Measurements from ENCODE around the gene SLC6A20. TPM values are rescaled to one million over a fixed set of nuclear protein-coding genes. Genes with fewer than 3 reads are reported as not detected.

SLC6A20 gene
- total RNA-seq, 1 experiment from 2014 or later, result 0.89 TPM

DNA sequence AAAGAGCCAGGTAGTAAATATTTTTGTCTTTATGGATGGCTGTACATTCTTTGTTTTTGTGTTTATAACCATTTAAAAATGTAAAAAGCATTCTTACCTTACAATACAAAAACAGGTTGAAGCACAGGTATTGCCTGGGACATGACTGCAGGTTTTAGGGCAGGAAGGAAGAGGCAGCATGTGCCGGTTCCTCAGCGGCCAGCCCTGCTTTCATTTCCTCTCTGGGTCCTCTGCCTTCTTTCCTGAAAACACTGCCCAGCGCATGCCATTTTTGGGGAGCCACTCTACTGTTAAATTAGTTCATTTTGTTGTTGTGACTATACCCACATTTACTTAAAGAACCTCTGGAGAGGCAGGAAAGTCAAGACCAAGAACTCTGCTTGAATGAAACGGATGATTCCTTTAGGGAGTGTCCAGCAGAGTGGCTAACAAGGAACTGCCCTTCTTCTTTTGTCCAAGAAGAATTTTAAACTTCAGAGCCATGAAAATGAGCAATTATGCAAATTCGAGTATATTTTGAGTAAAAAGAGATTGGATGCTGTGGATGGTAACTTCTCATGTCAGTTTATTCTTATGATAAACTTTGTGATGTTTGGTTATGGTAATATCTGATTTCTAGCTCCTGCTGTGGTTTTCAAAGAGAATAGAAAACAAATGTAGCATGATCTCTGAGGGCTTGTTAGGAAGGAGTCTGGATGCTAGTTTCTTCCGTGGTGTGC lies 54.4 kb downstream of the SLC6A20 start:
- ChIA-PET CTCF (no interaction called here), RAD21 (ENCODE audit: low non-redundant PET in 1 of 2, low total read pairs in 2 of 2, uncharacterized antibody in 2 of 2, unreplicated experiment in 2 of 2) (no interaction called here), POLR2A (no interaction called here)
- H3K9me3 ChIP-seq (ENCODE audit: control insufficient read depth in 1 of 2, insufficient read depth in 1 of 2, low read depth in 1 of 2, low read length in 2 of 2), result no peaks in the 10 kb centered on the region
- no peaks in the 10 kb centered on the region for H3K79me2 ChIP-seq (ENCODE audit: insufficient read depth, low read length)
- no TSS peak for BruUV-seq (replicated peaks)
- no peak overlapping the region for H3K4me3 ChIP-seq (replicated peaks in 1 of 2; ENCODE audit: low read depth in 1 of 2, low read length in 2 of 2)
- H3K27ac ChIP-seq (ENCODE audit: low read depth, low read length), result no peak overlapping the region
- no peaks in the 10 kb centered on the region for H3K27me3 ChIP-seq (ENCODE audit: insufficient read depth, low read length)
- TF ChIP-seq CEBPB (IDR thresholded peaks at IDR 0.05; ENCODE audit: low read depth) (no peak), YY1 (IDR thresholded peaks at IDR 0.05; ENCODE audit: extremely low read depth, insufficient replicate concordance, low read depth, low read length) (no peak), POLR2AphosphoS5 (IDR thresholded peaks at IDR 0.05; ENCODE audit: low read depth, low read length) (no peak), EGR1 (IDR thresholded peaks at IDR 0.05; ENCODE audit: low read depth) (no peak), ELF1 (IDR thresholded peaks at IDR 0.05; ENCODE audit: borderline replicate concordance, low read depth) (no peak), JUND (IDR thresholded peaks at IDR 0.05) (no peak), POLR2A (IDR thresholded peaks at IDR 0.05; ENCODE audit: borderline replicate concordance, extremely low read depth, insufficient read depth, insufficient read length) (no peak), TCF7L2 (IDR thresholded peaks at IDR 0.05; ENCODE audit: borderline replicate concordance, extremely low read depth, insufficient read depth, insufficient read length) (no peak), SIN3A (IDR thresholded peaks at IDR 0.05; ENCODE audit: low read depth) (no peak), SRF (IDR thresholded peaks at IDR 0.05; ENCODE audit: low read depth) (no peak), EZH2phosphoT487 (IDR thresholded peaks at IDR 0.05; ENCODE audit: borderline replicate concordance) (no peak), ZNF274 (IDR thresholded peaks at IDR 0.05; ENCODE audit: low read depth, low read length) (no peak), EZH2 (IDR thresholded peaks at IDR 0.05) (no peak), ZFX (IDR thresholded peaks at IDR 0.05) (no peak)
- TF ChIP-seq, protein P1, sequence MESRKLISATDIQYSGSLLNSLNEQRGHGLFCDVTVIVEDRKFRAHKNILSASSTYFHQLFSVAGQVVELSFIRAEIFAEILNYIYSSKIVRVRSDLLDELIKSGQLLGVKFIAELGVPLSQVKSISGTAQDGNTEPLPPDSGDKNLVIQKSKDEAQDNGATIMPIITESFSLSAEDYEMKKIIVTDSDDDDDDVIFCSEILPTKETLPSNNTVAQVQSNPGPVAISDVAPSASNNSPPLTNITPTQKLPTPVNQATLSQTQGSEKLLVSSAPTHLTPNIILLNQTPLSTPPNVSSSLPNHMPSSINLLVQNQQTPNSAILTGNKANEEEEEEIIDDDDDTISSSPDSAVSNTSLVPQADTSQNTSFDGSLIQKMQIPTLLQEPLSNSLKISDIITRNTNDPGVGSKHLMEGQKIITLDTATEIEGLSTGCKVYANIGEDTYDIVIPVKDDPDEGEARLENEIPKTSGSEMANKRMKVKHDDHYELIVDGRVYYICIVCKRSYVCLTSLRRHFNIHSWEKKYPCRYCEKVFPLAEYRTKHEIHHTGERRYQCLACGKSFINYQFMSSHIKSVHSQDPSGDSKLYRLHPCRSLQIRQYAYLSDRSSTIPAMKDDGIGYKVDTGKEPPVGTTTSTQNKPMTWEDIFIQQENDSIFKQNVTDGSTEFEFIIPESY (IDR thresholded peaks at IDR 0.05; ENCODE audit: extremely low read depth, insufficient replicate concordance, low read length), result no peak
- TF ChIP-seq, protein P2, sequence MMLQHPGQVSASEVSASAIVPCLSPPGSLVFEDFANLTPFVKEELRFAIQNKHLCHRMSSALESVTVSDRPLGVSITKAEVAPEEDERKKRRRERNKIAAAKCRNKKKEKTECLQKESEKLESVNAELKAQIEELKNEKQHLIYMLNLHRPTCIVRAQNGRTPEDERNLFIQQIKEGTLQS (IDR thresholded peaks at IDR 0.05), result no peak
- TF ChIP-seq, protein P3, sequence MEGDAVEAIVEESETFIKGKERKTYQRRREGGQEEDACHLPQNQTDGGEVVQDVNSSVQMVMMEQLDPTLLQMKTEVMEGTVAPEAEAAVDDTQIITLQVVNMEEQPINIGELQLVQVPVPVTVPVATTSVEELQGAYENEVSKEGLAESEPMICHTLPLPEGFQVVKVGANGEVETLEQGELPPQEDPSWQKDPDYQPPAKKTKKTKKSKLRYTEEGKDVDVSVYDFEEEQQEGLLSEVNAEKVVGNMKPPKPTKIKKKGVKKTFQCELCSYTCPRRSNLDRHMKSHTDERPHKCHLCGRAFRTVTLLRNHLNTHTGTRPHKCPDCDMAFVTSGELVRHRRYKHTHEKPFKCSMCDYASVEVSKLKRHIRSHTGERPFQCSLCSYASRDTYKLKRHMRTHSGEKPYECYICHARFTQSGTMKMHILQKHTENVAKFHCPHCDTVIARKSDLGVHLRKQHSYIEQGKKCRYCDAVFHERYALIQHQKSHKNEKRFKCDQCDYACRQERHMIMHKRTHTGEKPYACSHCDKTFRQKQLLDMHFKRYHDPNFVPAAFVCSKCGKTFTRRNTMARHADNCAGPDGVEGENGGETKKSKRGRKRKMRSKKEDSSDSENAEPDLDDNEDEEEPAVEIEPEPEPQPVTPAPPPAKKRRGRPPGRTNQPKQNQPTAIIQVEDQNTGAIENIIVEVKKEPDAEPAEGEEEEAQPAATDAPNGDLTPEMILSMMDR (IDR thresholded peaks at IDR 0.05 in 2 of 3, conservative IDR thresholded peaks at IDR 0.05 in 1 of 3; ENCODE audit: borderline replicate concordance in 1 of 3, insufficient read depth in 1 of 3, low read depth in 2 of 3, low read length in 2 of 3), result no peak
- TF ChIP-seq, protein P4, sequence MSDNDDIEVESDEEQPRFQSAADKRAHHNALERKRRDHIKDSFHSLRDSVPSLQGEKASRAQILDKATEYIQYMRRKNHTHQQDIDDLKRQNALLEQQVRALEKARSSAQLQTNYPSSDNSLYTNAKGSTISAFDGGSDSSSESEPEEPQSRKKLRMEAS (IDR thresholded peaks at IDR 0.05), result no peak
- TF ChIP-seq, protein P5, sequence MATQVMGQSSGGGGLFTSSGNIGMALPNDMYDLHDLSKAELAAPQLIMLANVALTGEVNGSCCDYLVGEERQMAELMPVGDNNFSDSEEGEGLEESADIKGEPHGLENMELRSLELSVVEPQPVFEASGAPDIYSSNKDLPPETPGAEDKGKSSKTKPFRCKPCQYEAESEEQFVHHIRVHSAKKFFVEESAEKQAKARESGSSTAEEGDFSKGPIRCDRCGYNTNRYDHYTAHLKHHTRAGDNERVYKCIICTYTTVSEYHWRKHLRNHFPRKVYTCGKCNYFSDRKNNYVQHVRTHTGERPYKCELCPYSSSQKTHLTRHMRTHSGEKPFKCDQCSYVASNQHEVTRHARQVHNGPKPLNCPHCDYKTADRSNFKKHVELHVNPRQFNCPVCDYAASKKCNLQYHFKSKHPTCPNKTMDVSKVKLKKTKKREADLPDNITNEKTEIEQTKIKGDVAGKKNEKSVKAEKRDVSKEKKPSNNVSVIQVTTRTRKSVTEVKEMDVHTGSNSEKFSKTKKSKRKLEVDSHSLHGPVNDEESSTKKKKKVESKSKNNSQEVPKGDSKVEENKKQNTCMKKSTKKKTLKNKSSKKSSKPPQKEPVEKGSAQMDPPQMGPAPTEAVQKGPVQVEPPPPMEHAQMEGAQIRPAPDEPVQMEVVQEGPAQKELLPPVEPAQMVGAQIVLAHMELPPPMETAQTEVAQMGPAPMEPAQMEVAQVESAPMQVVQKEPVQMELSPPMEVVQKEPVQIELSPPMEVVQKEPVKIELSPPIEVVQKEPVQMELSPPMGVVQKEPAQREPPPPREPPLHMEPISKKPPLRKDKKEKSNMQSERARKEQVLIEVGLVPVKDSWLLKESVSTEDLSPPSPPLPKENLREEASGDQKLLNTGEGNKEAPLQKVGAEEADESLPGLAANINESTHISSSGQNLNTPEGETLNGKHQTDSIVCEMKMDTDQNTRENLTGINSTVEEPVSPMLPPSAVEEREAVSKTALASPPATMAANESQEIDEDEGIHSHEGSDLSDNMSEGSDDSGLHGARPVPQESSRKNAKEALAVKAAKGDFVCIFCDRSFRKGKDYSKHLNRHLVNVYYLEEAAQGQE (IDR thresholded peaks at IDR 0.05; ENCODE audit: low read depth), result no peak
- no peaks in the 10 kb centered on the region for H3K9me2 ChIP-seq (ENCODE audit: insufficient read depth)
- H3K4me1 ChIP-seq (ENCODE audit: control insufficient read depth in 1 of 2, insufficient read depth in 2 of 2, low read length in 2 of 2), result no peaks in the 10 kb centered on the region
- no peak overlapping the region for H2AFZ ChIP-seq (ENCODE audit: low read depth, low read length, poor library complexity, severe bottlenecking)
- intact Hi-C loops (cut with micrococcal nuclease), result no loop called here
- H3K4me2 ChIP-seq (ENCODE audit: low read length), result no peak overlapping the region
- ATAC-seq, result no peak
- no peak for DNase-seq (ENCODE audit: low read depth, low spot score)
- peaks cover 16 to 18% of the 10 kb centered on the region in 2 experiments for H3K36me3 ChIP-seq (ENCODE audit: control insufficient read depth in 1 of 2, insufficient read depth in 2 of 2, low read length in 2 of 2)
- H3K9ac ChIP-seq (ENCODE audit: low read length), result no peak overlapping the region
- no peaks in the 10 kb centered on the region for H4K20me1 ChIP-seq (ENCODE audit: insufficient read depth)
